Gastroesophageal sphincter (tissue), 4 donors: ENCODE data around the gene CHTF18. TPM values are rescaled to one million over a fixed set of nuclear protein-coding genes. Genes with fewer than 3 reads are reported as not detected.

ENCODE experiments used
- ATAC-seq: fragments of 150-250 bp; one replicate; pipeline ENCODE4 v1.9.1; 2016; ENCODE audit warnings: mild to moderate bottlenecking, moderate library complexity
- H3K27ac ChIP-seq, 4 donors: fragments of 200-600 bp; sonication (generic) in 3 of 4; 1 replicate in 3 of 4; 2 replicates in 1 of 4; pipeline ENCODE4 v1.5.1; 2016 to 2019
- H3K27me3 ChIP-seq: fragments of 200-600 bp; sonication (generic); one replicate; pipeline ENCODE4 v1.5.1; 2019
- H3K36me3 ChIP-seq, 2 donors: fragments of 200-600 bp; sonication (generic); one replicate each; pipeline ENCODE4 v1.5.1; 2019; ENCODE audit warnings: control low read depth in 1 of 2
- H3K4me1 ChIP-seq, 3 donors: fragments of 200-600 bp; sonication (generic); 1 replicate in 2 of 3; 2 replicates in 1 of 3; pipeline ENCODE4 v1.5.1; 2016 to 2019; ENCODE audit warnings: control low read depth in 2 of 3
- H3K4me3 ChIP-seq, 2 donors: fragments of 200-600 bp; sonication (generic); one replicate each; pipeline ENCODE4 v1.5.1; 2019; ENCODE audit warnings: mild to moderate bottlenecking in 1 of 2, moderate library complexity in 1 of 2
- H3K9me3 ChIP-seq, 3 donors: fragments of 200-600 bp; sonication (generic); one replicate each; pipeline ENCODE4 v1.5.1; 2017 to 2019; ENCODE audit warnings: control low read depth in 2 of 3
- CTCF ChIP-seq, 4 experiments: fragments of 200-600 bp in 2 of 4; fragments of 450-650 bp in 2 of 4; sonication (generic) in 1 of 4; IDR thresholded peaks; one replicate each; pipeline ENCODE4 v1.5.1; 2017 to 2019; ENCODE audit warnings: antibody characterized with exemption in 4 of 4, mild to moderate bottlenecking in 2 of 4, moderate library complexity in 2 of 4
- EP300 ChIP-seq: sonication (generic); formaldehyde crosslinking; IDR thresholded peaks from one replicate; pipeline ENCODE4 v1.6.1; 2017; ENCODE audit warnings: antibody characterized with exemption, mild to moderate bottlenecking
- POLR2A ChIP-seq, 2 donors: fragments of 450-650 bp; IDR thresholded peaks; one replicate each; pipeline ENCODE4 v1.6.1; 2017; ENCODE audit warnings: antibody characterized with exemption in 2 of 2, mild to moderate bottlenecking in 2 of 2, moderate library complexity in 1 of 2
- POLR2AphosphoS5 ChIP-seq: sonication (generic); formaldehyde crosslinking; IDR thresholded peaks from one replicate; pipeline ENCODE4 v1.6.1; 2017; ENCODE audit warnings: antibody characterized with exemption
- WGBS, 2 donors: methylation state at CpG; one replicate each; pipeline ENCODE4 v1.1.5; 2018; ENCODE audit warnings: low coverage in 1 of 2; 5-methylcytosine and 5-hydroxymethylcytosine counted together
- total RNA-seq, 4 donors: library from RNA; depleted of rRNA; stranded (reverse); fragments of >200 nt; gene quantifications; one replicate each; pipeline ENCODE4 v1.1.0, GENCODE V29; 2016

Gene CHTF18
- total RNA-seq, 4 donors from 2014 or later, result 4.6 to 10.9 (median 8.3) TPM

DNA sequence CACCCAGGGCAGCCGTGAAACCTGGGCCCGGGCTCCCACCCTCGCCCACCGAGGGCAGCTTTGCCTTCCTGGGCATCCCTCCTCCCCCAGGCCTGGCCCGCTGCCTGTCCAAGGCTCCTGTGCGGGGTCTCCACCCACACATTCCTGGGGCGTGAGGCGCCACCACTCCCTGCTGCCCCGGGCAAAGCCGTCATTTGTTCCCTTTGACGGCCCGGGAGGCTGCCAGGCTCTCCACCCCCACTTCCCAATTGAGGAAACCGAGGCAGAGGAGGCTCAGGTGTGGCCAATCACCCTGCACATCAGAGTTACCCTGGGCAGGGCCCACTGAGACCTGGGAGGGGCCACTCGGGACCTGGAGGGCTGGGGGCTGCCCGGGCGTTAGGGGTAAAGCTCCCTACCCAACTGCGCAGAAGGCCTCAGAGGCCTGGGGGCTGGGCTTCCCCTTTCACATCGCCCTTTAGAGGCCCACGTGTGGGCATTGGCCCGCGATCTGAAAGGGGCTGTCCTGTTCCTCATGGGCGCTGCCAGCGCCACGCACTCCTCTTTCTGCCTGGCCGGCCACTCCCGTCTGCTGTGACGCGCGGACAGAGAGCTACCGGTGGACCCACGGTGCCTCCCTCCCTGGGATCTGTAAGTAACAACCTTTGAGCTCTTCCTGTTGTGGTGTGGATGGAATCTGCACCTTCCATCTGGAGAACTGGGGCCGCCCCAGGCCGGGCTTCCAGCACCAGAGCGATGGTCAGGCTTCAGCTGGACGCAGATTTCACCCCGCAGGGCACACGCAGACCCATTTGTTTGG lies 27.7 kb upstream of the CHTF18 start, which contains the start of gene MSLN:
Gene MSLN (plus strand): TSS at position 190 of the 799 bp plus-strand sequence. CDS start 1,947 bp downstream, outside the sequence.
- H3K27me3 ChIP-seq, result peaks cover 57% of the 10 kb centered on the region
- H3K9me3 ChIP-seq, result no peaks in the 10 kb centered on the region
- 40 to 88% methylated on average over 1 to 10 of the region's 37 CpGs for WGBS, 2 donors
- no peak within 1 kb of the TSS for H3K4me3 ChIP-seq
- TF ChIP-seq POLR2A (IDR thresholded peaks at IDR 0.05) (no peak), POLR2AphosphoS5 (no peak), CTCF (IDR thresholded peaks at IDR 0.05) (no peak), EP300 (no peak)
- no peaks in the 10 kb centered on the region for H3K4me1 ChIP-seq
- ATAC-seq, result no peak
- no peak within 1 kb of the TSS for H3K27ac ChIP-seq
- H3K36me3 ChIP-seq, result no peaks in the 10 kb centered on the region

- no peak for ATAC-seq
- H3K27me3 ChIP-seq, result peaks cover 59% of the 10 kb centered on the region
Measured at GRCh38 chr16:761625-762513, 26.6 kb upstream of the CHTF18 start.

GRCh38 chr16:762595-763268 lies 25.7 kb upstream of the CHTF18 start:
- Histone ChIP-seq H3K9me3 (no peaks in the 10 kb centered on the region), H3K27ac (no peak overlapping the region), H3K4me1 (no peaks in the 10 kb centered on the region), H3K27me3 (peaks cover 61% of the 10 kb centered on the region), H3K4me3 (no peak overlapping the region), H3K36me3 (no peaks in the 10 kb centered on the region)
- 57% methylated on average over 4 of the region's 17 CpGs; no CpG with 5 or more reads in 1 of the 2 donors for WGBS, 2 donors
- no peak for ATAC-seq
- no peak for TF ChIP-seq POLR2AphosphoS5
- no peak for TF ChIP-seq EP300
- TF ChIP-seq POLR2A (IDR thresholded peaks at IDR 0.05), result no peak
- no peak for TF ChIP-seq CTCF (IDR thresholded peaks at IDR 0.05)

More at GRCh38 chr16:761625-762513, 26.6 kb upstream of the CHTF18 start:
- H3K4me3 ChIP-seq, result no peak overlapping the region
- no peaks in the 10 kb centered on the region for H3K4me1 ChIP-seq
- H3K36me3 ChIP-seq, result no peaks in the 10 kb centered on the region
- no CpG with 5 or more reads among the region's 22 CpGs for WGBS, 2 donors
- no peak overlapping the region for H3K27ac ChIP-seq
- H3K9me3 ChIP-seq, result no peaks in the 10 kb centered on the region
- TF ChIP-seq POLR2A (IDR thresholded peaks at IDR 0.05) (no peak), POLR2AphosphoS5 (no peak), CTCF (IDR thresholded peaks at IDR 0.05) (no peak), EP300 (no peak)

- H3K36me3 ChIP-seq, result no peaks in the 10 kb centered on the region
- peaks cover 63% of the 10 kb centered on the region for H3K27me3 ChIP-seq
- no peak overlapping the region for H3K4me3 ChIP-seq
- no peak for ATAC-seq
- WGBS, 2 donors, result no CpG with 5 or more reads among the region's 21 CpGs
- H3K9me3 ChIP-seq, result no peaks in the 10 kb centered on the region
- no peak overlapping the region for H3K27ac ChIP-seq
- no peaks in the 10 kb centered on the region for H3K4me1 ChIP-seq
- TF ChIP-seq POLR2AphosphoS5, result no peak
- no peak for TF ChIP-seq POLR2A (IDR thresholded peaks at IDR 0.05)
- no peak for TF ChIP-seq EP300
- TF ChIP-seq CTCF (IDR thresholded peaks at IDR 0.05), result no peak
Measured at GRCh38 chr16:763369-764183, 24.8 kb upstream of the CHTF18 start.
